SK-N-SH (cell line): Measurements from ENCODE around the gene IQSEC1. TPM values are rescaled to one million over a fixed set of nuclear protein-coding genes. Genes with fewer than 3 reads are reported as not detected.
A peak's percentile ranks its signal among the peaks of the same experiment; 100 is the strongest.

Experiments used
- CTCF ChIA-PET: fragments of 300-600, 350-600 bp; formaldehyde crosslinking; extraction: SDS; loops from one replicate; lab custom pipeline; 2021; lab: Yijun Ruan, JAX
- POLR2A ChIA-PET: fragments of 350-600 bp; sonication (Branson Sonifier 250); formaldehyde crosslinking; extraction: SDS; loops from one replicate; lab custom pipeline; 2020; ENCODE audit warnings: antibody characterized with exemption, inconsistent platforms; lab: Yijun Ruan, JAX
- DNase-seq: peaks from one replicate; pipeline ENCODE4 v3.0.0; 2012
- H2AFZ ChIP-seq: fragments of 200-600 bp; sonication (generic); 2 replicates; pipeline ENCODE4 v1.8.1; 2016; ENCODE audit warnings: antibody characterized with exemption, mild to moderate bottlenecking, low read depth
- H3F3A ChIP-seq: fragments of 200-600 bp; sonication (generic); replicated peaks from 2 replicates; pipeline ENCODE3; 2016; ENCODE audit warnings: antibody characterized with exemption, mild to moderate bottlenecking; ENCODE audit not compliant: insufficient read depth
- H3K27ac ChIP-seq, 2 experiments: fragments of 200-500 bp in 1 of 2; fragments of 200-600 bp in 1 of 2; sonication (Bioruptor generic) in 1 of 2; sonication (generic), shearing (Covaris generic) in 1 of 2; 2 replicates each; pipeline versions ENCODE4 v1.5.1 to v1.6.1; 2014 to 2016; ENCODE audit warnings: low read depth in 2 of 2, inconsistent platforms in 1 of 2, low read length in 1 of 2, mild to moderate bottlenecking in 1 of 2, mixed read lengths in 1 of 2
- H3K27me3 ChIP-seq: fragments of 200-600 bp; sonication (generic), shearing (Covaris generic); 2 replicates; pipeline ENCODE4 v1.6.1; 2016; ENCODE audit warnings: mixed run types; ENCODE audit not compliant: insufficient read depth
- H3K36me3 ChIP-seq, 2 experiments: fragments of 200-500 bp in 1 of 2; fragments of 200-600 bp in 1 of 2; sonication (Bioruptor generic) in 1 of 2; sonication (generic) in 1 of 2; replicated peaks in 1 of 2; 2 replicates each; pipeline versions ENCODE3 to v1.5.1; 2014 to 2016; ENCODE audit warnings: low read length in 1 of 2, mild to moderate bottlenecking in 1 of 2; ENCODE audit not compliant: insufficient read depth in 2 of 2, control insufficient read depth in 1 of 2
- H3K4me1 ChIP-seq, 2 experiments: fragments of 200-500 bp in 1 of 2; fragments of 200-600 bp in 1 of 2; sonication (Bioruptor generic) in 1 of 2; sonication (generic), shearing (Covaris generic) in 1 of 2; 2 replicates each; pipeline versions ENCODE4 v1.5.1 to v1.6.1; 2014 to 2016; ENCODE audit warnings: low read depth in 1 of 2, low read length in 1 of 2, mixed run types in 1 of 2; ENCODE audit not compliant: insufficient read depth in 2 of 2, control insufficient read depth in 1 of 2
- H3K4me2 ChIP-seq: fragments of 200-600 bp; sonication (generic), shearing (Covaris generic); 2 replicates; pipeline ENCODE4 v1.6.1; 2017; ENCODE audit warnings: mixed run types
- H3K4me3 ChIP-seq, 2 experiments: fragments of 200-500 bp in 1 of 2; fragments of 200-600 bp in 1 of 2; sonication (Bioruptor generic) in 1 of 2; sonication (generic), shearing (Covaris generic) in 1 of 2; 2 replicates each; pipeline versions ENCODE4 v1.5.1 to v1.8.1; 2014 to 2016; ENCODE audit warnings: low read depth in 2 of 2, inconsistent platforms in 1 of 2, low read length in 1 of 2, mild to moderate bottlenecking in 1 of 2, mixed read lengths in 1 of 2, moderate library complexity in 1 of 2
- H3K79me2 ChIP-seq: fragments of 200-600 bp; sonication (generic); 2 replicates; pipeline ENCODE4 v1.8.1; 2017; ENCODE audit warnings: mild to moderate bottlenecking; ENCODE audit not compliant: insufficient read depth
- H3K9ac ChIP-seq: fragments of 200-600 bp; sonication (generic); 2 replicates; pipeline ENCODE4 v1.6.1; 2017; ENCODE audit warnings: mixed run types
- H3K9me2 ChIP-seq: fragments of 200-600 bp; sonication (generic); 2 replicates; pipeline ENCODE4 v1.6.1; 2017; ENCODE audit warnings: mixed run types
- H3K9me3 ChIP-seq: fragments of 200-600 bp; sonication (generic); 2 replicates; pipeline ENCODE4 v1.6.1; 2017; ENCODE audit warnings: mixed run types, mild to moderate bottlenecking, moderate library complexity
- H4K20me1 ChIP-seq: fragments of 200-600 bp; sonication (generic); 2 replicates; pipeline ENCODE4 v1.6.1; 2017; ENCODE audit warnings: mild to moderate bottlenecking, mixed run types; ENCODE audit not compliant: insufficient read depth
- EP300 ChIP-seq, 2 experiments: IDR thresholded peaks; 2 replicates each; pipeline versions ENCODE4 v1.4.0 to v1.6.1; 2012; ENCODE audit warnings: borderline replicate concordance in 1 of 2, low read depth in 1 of 2, low read length in 1 of 2
- FOXM1 ChIP-seq: IDR thresholded peaks from 2 replicates; pipeline ENCODE4 v1.4.0; 2012; ENCODE audit warnings: low read depth, mild to moderate bottlenecking
- JUND ChIP-seq: IDR thresholded peaks from 2 replicates; pipeline ENCODE4 v1.4.0; 2012
- RCOR1 ChIP-seq: fragments of 150-350 bp; IDR thresholded peaks from 2 replicates; pipeline ENCODE4 v1.6.1; 2017; ENCODE audit warnings: antibody characterized with exemption, low read length
- REST ChIP-seq: IDR thresholded peaks from 2 replicates; pipeline ENCODE4 v1.6.1; 2012; ENCODE audit warnings: mild to moderate bottlenecking, low read depth, low read length, moderate library complexity
- RFX5 ChIP-seq: IDR thresholded peaks from 2 replicates; pipeline ENCODE4 v1.6.1; 2012; ENCODE audit warnings: mild to moderate bottlenecking, improper control_type of control experiment, low read length
- SMC3 ChIP-seq: IDR thresholded peaks from 2 replicates; pipeline ENCODE4 v1.6.1; 2012; ENCODE audit warnings: low read depth, low read length, improper control_type of control experiment
- ZBTB33 ChIP-seq: IDR thresholded peaks from 2 replicates; pipeline ENCODE4 v1.4.0; 2012; ENCODE audit warnings: low read depth, borderline replicate concordance
- WGBS: methylation state at CpG from one replicate; pipeline ENCODE4 v1.1.6; 2017; ENCODE audit warnings: low lambda C conversion rate; 5-methylcytosine and 5-hydroxymethylcytosine counted together
- polyA plus RNA-seq, 3 experiments: library from polyadenylated mRNA; depleted of rRNA; stranded (reverse); fragments of >200 nt; gene quantifications; 2 replicates each; pipeline ENCODE4 v1.2.3, GENCODE V29; 2012

The IQSEC1 gene
- polyA plus RNA-seq, 1 of the 3 experiments (the other 2 are of a cell fraction) = 6.2 TPM

- POLR2A ChIA-PET = no interaction called here
Observed at GRCh38 chr3:13121553-13122001, 48.3 kb upstream of the IQSEC1 start.

GRCh38 chr3:13120928-13121552 is 47.8 kb upstream of the IQSEC1 start:
- no peaks in the 10 kb centered on the region for H3K36me3 ChIP-seq
- no peak overlapping the region for H3K4me3 ChIP-seq
- H2AFZ ChIP-seq = no peak overlapping the region
- H3K4me1 ChIP-seq = no peaks in the 10 kb centered on the region; a peak in 1 of 4 replicates
- H3K9me3 ChIP-seq = no peaks in the 10 kb centered on the region
- CTCF ChIA-PET = interaction anchor here (1.0 kb wide), 1 partner anchor 14 kb away, joined by 3 read pairs; no protein-coding TSS in a partner anchor
- WGBS = 60% methylated on average over 13 of the region's 16 CpGs
- H4K20me1 ChIP-seq = no peaks in the 10 kb centered on the region
- DNase-seq = no peak
- H3K9ac ChIP-seq = no peak overlapping the region
- POLR2A ChIA-PET = no interaction called here
- no peak overlapping the region for H3K4me2 ChIP-seq
- no peaks in the 10 kb centered on the region for H3K9me2 ChIP-seq
- no peaks in the 10 kb centered on the region for H3F3A ChIP-seq
- H3K27me3 ChIP-seq = no peaks in the 10 kb centered on the region; the same call in 1 of the 2 replicates
- no peak overlapping the region for H3K27ac ChIP-seq
- no peaks in the 10 kb centered on the region for H3K79me2 ChIP-seq
- TF ChIP-seq EP300 (IDR thresholded peaks at IDR 0.05; ENCODE audit: borderline replicate concordance in 1 of 2, low read depth in 1 of 2, low read length in 1 of 2) (no peak), FOXM1 (no peak), RFX5 (no peak), ZBTB33 (no peak)

More at GRCh38 chr3:13121553-13122001, 48.3 kb upstream of the IQSEC1 start:
- Histone ChIP-seq H3K9me2 (no peaks in the 10 kb centered on the region), H3K4me2 (no peak overlapping the region), H3K4me3 (no peak overlapping the region), H4K20me1 (no peaks in the 10 kb centered on the region), H3K36me3 (no peaks in the 10 kb centered on the region), H3K27me3 (no peaks in the 10 kb centered on the region; the same call in 1 of the 2 replicates), H3F3A (no peaks in the 10 kb centered on the region), H3K79me2 (no peaks in the 10 kb centered on the region), H2AFZ (no peak overlapping the region), H3K4me1 (no peaks in the 10 kb centered on the region; a peak in 1 of 4 replicates), H3K9me3 (no peaks in the 10 kb centered on the region), H3K27ac (no peak overlapping the region), H3K9ac (no peak overlapping the region)
- WGBS = 68% methylated on average over 6 of the region's 14 CpGs
- CTCF ChIA-PET = no interaction called here
- DNase-seq = no peak
- no peak for TF ChIP-seq JUND
- TF ChIP-seq REST = peak; percentile 78
- no peak for TF ChIP-seq RCOR1
- no peak for TF ChIP-seq SMC3
